Fibroblast of peridontal ligament (primary cell): ENCODE measurements around the gene CENPK.
"Not testable (repeated sequence)": the region's sequence is repeated elsewhere in the genome, so short reads cannot be mapped to it uniquely, and the experiment has no call there.

Experiments
- DNase-seq: peaks from one replicate; pipeline ENCODE4 v3.0.0-alpha.2; 2010; ENCODE audit errors: extremely low read depth

CENPK gene, protein sequence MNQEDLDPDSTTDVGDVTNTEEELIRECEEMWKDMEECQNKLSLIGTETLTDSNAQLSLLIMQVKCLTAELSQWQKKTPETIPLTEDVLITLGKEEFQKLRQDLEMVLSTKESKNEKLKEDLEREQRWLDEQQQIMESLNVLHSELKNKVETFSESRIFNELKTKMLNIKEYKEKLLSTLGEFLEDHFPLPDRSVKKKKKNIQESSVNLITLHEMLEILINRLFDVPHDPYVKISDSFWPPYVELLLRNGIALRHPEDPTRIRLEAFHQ

DNA sequence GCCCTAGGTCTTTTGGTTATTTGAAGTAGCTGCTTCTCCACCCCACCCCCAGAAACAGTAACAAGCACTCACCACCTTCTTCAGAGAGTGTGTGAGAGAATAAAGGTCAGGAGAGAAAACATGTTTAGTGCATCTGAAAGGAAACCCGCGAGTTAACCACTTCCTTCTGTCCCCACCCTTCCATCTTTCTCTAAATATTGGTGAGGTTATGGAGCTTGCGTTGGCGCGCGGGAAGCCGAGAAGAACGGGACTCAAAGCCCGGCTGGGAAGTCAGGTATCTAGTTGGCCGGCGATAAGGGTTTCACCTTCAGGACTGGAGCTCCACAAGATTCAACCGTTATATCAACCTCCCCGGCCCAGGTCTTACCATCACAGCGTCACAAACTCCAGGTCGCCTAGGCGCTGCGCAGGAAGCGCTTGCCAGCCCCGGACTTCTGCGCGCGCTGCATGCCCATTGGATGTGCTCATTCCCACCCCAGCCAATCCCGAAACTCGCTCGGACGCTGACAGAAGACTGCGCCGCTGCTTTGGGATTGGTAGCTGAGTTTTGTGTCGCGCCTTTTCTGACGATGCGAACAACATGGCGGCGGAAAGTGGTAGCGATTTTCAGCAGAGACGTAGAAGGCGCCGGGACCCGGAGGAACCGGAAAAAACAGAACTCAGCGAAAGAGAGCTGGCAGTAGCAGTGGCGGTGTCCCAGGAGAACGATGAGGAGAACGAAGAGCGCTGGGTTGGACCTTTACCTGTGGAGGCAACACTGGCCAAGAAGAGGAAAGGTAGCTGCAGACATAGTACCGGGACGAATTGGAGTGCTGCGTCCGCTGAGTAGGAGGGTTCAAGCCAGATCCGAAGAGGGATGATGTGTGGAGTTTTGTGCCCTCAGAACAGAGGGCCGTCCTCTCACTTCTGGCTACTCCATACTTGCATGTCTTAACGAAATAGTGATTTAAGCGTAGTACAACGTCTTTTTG, at the start of gene CENPK, which contains the start of gene PPWD1:
TSS of gene CENPK (minus strand) at position 438 of the 971 bp plus-strand sequence. CDS start 8,261 bp downstream, outside the sequence.
TSS of gene PPWD1 (plus strand) at position 566 of the 971 bp plus-strand sequence. CDS start at position 581, 15 bp downstream.
- peak; percentile 93 for DNase-seq

DNA sequence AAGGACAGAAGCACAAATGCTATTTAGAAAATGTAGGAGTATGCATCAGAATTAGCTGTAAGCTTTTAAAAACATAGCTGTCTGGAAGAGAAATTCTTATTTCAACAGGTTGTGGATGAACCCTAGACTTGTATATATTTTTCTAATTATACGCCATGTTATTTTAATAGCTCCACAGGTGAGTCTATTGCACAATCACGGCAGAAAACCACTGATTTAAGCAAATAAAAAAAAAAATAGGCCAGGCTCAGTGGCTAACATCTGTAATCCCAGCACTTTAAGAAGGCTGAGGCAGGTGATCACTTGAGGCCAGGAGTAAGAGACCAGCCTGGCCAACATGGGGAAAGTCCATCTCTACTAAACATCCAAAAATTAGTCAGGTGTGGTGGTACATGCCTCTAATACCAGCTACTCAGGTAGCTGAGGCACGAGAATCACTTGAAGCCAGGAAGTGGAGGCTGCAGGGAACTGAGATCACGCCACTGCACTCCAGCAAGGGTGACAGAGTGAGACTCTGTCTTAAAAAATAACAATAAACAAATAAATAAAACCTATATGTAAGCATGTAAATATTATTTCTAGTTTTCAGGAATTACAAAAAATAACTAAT, 49.4 kb upstream of the CENPK start:
- DNase-seq = no peak

DNA sequence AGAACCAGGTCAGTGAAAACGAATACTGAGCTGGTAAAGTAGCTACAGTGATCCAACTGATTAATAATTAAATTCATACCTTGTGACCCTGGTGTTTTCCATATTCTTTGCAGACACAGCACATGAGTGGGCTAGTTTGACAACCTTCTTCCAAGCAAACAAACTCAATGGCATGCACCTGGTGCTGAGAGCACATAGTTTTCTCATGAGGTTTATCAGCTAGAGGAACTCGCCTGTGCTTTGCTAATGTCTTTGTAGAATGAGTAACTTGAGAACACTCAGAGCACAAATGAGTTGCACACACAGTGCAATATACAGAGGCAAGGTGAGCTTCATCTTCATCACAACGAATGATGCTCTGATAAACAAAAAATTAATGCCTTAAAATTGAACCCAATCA, 48.6 kb upstream of the CENPK start:
- no peak for DNase-seq

DNA sequence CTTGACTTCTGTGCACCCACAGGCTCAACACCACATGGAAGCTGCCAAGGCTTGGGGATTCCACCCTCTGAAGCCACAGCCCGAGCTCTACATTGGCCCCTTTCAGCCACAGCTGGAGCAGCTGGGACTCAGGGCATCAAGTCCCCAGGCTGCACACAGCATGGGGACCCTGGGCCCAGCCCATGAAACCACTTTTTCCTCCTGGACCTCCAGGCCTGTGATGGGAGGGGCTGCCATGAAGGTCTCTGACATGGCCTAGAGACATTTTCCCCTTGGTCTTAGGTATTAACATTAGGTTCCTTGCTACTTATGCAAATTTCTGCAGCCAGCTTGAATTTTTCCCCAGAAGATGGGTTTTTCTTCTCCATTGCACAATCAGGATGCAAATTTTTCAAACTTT, 38.8 kb upstream of the CENPK start:
- DNase-seq = not testable (repeated sequence)

DNA sequence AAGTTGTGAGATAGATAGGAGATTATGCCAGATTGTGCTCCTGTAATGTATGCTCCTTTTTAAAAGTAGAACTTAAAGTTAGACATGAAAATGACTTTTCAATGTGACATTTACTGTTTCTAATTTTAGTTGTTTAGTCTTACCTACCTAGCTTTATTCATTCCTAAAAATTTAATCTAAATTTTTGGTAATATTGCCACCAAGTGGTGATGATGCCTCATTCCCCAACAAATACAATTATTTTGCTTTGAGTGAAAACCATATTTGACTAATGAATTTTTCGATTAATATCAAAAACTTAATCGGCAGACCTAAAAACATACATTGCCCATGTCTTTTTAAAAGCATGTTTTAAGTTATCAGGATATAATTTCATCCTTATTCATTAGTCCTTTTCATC, 25.7 kb upstream of the CENPK start:
- DNase-seq = peak; percentile 14

DNA sequence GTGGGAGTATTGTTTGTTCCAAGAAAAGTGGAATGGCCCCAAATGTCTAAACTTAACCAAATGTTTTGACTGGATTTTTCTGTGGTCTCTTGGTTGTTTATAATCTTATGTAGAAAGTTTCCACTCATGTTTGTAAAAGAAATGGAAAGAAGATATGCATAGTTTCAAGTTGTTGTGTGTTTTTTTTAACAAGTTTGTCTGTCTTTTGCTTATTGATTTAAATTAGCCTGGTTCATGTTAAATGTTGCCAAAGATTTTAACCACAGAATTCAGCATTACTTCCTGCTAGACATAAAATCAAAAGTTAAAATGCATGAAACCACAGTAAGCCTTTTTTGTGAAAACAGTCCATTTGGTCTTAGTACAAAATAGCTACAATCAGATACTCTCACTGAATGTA, 14.2 kb upstream of the CENPK start:
- peak; percentile 82 for DNase-seq

DNA sequence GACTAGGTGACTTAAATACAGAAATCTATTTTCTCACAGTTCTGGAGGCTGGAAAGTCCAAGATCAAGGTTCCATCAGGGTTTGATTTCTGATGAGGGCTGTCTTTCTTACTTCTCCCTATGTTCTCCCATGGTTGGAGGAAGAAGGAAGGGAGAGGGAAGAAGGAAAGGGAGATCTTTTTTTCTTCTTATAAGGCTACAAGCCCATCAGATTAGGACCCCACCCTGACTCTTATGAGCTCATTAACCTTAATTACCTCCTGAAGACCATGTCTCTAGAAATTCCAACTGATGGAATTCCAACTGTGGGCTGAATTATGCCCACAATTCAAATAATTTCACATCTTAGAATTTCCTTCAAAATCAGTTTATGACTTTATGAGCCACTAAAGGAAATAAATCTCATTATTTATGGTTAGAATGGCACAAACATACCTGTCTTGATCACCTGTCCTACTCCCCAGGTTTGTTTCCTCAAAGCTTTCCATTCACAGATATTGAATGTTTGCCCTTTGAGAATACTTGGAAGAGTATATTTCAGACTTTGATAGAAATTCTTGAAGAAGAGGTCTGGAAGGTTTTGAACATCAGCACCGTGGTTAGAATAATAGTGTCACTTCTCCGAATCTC, 7.7 kb upstream of the CENPK start:
- no peak for DNase-seq

DNA sequence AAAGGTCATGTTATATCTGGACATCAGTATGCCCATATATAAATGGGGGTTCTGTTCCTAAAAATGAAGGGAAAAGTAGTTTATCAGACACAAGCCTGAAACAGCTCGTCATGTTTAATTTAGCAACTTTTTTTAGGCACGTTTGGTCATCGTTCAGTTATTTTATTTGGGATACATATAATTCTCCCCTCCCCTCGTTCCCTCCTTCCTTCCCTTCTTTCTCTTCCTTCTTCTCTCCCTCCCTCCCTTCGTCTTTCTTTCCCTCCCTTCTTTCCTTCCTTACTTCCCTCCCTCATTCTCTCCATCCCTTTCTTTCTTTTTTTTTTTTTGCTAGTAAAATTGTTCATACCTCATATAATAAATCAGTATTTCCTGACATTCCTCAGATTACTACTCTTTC, 3.5 kb upstream of the CENPK start:
- DNase-seq = no peak

DNA sequence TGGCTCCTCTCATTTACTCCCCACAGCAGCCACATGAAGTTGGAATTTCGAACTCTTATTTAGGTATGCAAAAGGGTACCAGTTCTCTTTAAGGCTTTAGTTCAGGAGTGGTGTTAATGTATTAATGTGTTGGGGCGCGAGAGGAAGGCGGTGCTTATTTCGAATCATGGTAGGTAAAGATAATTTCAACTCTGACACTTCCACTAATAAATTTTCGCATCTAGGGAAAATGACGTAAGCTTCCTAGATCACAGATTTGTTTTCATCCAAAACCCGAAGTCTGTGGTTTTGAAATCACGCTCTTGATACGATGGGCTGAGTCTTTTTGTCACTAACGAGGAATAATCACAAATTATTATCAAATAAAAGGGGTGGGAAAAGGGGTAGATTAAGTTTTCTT, 809 bp upstream of the CENPK start:
- DNase-seq = peak; percentile 18

DNA sequence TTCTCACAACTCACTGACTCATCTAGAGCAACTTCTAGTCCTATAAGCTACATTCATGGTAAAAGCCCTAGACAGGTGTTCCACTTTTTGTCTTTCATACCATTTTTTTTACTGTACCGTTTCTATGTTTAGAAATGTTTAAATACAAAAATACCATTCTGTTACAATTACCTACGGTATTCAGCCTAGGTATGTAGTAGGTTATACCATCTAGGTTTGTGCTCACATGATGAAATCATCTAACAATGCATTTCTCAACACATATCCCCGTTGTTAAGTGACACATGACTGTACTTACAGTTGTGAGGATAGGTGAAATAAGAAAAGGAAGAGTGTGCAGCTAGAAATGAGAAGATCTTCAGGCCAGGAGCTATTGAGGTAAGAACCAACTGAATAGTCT, 6.2 kb downstream of the CENPK start:
- no peak for DNase-seq

DNA sequence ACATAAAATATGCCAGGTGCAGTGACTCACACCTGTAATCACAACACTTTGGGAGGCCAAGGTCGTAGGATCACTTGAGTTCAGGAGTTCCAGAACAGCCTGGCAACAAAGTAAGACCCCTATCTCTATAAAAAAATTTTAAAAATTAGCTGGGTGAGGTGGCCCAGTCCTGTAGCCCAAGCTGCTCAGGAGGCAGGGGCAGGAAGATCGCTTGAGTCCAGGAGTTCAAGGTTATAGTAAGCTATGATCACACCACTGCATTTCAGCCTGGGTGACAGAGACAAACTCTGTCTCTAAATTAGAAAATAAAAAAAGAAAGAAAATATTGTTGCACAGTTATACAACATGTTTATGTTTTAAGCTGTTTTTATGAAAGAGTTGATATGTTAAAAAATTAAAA, 6.8 kb downstream of the CENPK start:
- no peak for DNase-seq

DNA sequence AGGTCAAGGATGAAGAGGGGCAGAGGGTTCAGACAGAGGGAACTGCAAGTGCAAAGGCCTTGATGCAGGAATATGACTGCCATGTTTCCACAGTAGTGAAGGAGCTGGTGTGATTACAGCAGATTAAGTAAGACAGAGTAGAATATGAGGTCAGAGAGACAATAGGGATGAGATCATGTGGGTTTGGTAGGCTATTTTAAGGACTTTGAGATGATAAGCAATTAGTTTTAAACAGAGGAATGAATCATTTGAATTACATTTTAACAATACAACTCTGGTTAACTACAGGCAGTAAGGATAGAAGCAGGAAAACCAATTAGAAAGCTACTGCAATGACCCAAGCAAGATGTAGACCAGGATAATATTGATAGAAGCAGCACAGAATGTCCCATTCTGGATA, 7.7 kb downstream of the CENPK start:
- peak; percentile 51 for DNase-seq

DNA sequence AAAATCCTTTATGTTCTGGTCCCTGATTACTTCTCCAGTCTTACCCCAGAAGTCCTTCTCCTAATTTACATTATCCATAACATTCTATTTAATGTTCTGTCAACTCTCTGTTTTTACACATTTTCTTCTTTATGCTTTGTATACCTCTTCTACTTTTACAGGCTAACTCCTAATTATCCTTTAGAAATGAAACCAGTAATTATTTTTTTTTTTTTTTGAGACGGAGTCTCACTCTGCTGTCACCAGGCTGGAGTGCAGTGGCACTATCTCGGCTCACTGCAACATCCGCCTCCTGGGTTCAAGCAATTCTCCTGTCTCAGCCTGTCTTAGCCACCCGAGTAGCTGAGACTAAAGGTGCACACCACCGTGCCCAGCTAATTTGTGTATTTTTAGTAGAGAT, 9.0 kb downstream of the CENPK start:
- no peak for DNase-seq

DNA sequence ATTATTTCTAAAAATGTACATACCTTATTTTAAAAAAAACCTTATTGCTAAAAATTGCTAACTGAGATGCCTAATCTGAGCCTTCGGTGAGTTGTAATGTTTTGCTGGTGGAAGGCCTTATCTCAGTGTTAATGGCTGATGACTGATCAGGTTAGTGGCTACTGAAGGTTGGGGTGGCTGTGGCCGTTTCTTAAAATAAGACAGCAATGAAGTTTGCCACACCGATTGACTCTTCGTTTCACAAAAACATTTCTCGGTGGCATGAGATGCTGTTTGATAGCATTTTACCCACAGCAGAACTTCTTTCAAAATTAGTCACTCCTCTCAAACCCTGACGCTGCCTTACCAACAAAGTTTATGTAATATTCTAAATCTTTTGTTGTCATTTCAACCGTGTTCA, 14.7 kb downstream of the CENPK start:
- no peak for DNase-seq

DNA sequence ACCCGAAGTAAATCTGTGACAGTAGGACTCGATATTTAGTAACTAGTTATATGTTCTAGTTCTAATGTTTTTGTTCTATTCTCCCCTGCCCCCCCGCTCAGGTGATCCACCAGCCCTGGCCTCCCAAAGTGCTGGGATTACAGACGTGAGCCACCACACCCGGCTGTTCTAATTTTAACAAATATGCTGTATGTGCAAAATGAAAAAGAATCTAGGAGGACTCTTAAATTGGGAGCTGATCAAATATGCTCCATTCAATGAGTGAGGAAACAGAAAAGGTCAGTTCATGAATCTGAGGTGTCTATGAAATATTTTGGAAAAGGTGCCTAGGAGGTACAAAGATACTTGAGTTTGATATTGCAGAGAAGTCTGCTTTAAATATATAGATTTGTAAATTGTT, 16.8 kb downstream of the CENPK start:
- no peak for DNase-seq

DNA sequence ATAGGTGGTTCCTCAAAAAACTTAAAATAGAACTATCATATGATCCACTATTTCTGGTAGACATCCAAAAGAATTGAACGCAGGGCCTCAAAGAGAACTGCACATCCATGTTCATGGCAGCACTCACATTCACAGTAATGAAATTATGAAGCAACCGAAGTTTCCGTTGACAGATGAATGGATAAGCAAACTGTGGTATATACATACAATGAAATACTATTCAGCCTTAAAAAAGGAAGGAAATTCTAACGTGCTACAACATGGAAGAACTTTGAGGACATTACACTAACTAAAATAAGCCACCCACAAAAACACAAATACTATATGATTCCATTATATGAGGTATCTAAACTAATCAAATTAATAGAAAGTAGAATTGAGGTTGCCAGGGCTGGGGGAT, 18.5 kb downstream of the CENPK start:
- DNase-seq = no peak

DNA sequence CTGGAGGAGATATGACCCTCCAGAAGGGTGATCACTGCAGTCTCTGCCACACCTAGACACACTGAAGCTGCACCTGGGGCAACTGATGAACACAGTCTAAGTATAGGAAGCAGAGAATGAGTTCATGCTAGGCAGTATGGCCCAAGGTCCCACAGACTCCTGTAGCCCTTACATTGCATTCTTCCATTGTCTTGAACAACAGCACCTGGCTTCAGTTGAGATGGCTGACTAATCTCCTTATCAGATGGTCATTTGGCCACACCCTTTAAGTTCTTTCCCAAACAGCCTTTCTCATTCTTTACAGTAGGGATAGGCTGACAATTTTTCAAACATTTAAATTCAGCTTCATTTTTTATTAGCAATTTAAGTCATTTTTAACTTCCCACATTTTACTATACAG, 23.1 kb downstream of the CENPK start:
- no peak for DNase-seq

DNA sequence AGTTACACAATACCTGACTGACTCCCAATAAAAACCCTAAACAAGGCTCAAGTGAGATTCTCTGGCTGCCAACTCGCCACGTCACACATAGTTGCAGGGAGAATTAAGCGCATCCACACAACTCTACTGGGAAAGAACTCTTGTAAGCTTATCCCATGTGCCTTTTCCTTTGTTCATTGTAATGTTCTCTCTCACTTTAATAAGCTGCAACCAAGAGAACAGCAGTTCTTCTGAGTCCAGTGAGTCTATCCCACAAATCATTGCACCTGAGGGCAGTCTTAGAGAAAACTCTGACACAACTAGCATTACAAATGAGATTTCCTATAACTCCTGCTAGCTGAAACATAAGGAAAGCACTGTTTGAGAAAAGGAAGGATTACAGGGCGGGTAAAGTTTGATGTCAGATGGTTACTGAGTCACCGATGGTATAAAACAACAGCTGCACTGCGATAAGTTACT, 27.4 kb downstream of the CENPK start:
- DNase-seq = peak; percentile 43

DNA sequence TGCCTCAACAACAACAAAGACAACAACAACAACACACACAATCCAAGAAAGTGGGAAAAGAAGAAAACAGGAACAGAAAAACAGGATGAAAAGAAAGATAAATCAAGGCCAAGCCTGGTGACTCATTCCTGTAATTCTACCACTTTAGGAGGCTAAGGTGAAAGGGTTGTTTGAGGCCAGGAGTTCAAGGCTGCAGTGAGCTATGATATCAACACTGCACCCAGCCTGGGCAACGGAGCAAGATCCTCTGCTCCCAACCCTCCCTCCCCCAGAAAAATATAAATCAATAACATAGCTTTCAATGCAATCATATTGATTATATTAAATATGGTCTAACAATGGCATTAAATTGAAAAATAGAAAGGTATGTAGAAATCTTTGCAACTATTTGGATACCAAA, 32.1 kb downstream of the CENPK start:
- DNase-seq = no peak

DNA sequence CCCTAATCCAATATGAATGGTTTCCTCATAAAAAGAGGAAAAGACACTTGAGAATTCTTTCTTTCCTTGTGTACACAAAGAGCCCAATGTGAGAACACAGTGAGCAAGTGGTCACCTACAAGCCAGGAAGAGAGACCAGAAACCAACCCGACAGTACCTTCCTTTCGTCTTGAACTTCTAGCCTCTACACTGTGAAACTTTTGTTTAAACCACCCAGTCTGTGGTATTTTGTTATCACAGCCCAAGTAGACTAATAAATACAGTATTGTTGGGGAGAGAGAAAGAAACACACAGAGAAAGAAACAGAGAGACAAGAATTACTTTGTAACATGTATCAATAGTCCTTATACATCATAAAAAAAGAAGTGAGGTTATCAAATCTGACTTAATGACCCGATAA, 37.2 kb downstream of the CENPK start:
- no peak for DNase-seq

DNA sequence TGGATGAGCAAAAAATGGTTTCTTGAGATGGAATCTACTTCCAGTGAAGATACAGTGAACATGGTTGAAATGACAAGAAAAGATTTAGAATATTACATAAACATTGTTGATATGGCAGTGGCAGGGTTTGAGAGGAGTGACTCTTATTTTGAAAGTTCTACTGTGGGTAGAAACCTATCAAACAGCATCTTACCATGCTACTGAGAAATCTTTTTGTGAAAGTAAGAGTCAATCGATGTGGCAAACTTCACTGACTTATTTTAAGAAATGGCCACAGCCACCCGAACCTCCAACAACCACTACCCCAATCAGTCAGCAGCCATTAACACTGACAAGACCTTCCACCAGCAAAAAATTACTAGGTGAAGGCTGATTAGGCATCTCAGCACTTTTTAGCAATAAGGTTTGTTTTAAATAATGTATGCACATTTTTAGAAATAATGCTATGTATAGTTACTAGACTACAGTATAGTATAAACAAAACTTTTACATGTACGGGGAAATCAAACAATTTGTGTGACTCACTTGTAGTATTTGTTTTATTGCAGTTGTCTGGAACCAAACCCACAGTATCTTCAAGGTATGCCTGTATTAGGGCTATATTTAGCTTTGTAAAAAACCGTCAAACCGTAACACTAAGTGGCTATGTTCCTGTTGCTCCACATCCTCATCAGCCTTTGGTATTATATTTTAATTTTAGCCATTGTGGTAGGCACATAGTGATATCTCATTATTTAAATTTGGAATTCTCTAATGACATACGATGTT, 50.6 kb downstream of the CENPK start:
- peak; percentile 3 for DNase-seq
